Measurements from ENCODE around the gene ARHGAP25.

GRCh38 chr2:68723181-68723580, 11.4 kb upstream of the ARHGAP25 start:
- TF ChIP-seq CTCF (IDR thresholded peaks at IDR 0.05): no peak
- no peak for TF ChIP-seq POLR2A (IDR thresholded peaks at IDR 0.05)
- TF ChIP-seq POLR2AphosphoS5 (IDR thresholded peaks at IDR 0.05): no peak

Measured in upper lobe of left lung (tissue), 4 donors.